HL-60 (cell line): ENCODE data around the gene USF2.

Source experiments
- CTCF ChIP-seq: IDR thresholded peaks from one replicate; pipeline ENCODE4 v1.5.1; 2011; ENCODE audit warnings: low read length, control low read depth, inconsistent platforms; ENCODE audit not compliant: insufficient read depth
- POLR2AphosphoS5 ChIP-seq: IDR thresholded peaks from 2 replicates; pipeline ENCODE4 v1.6.1; 2012; ENCODE audit warnings: low read depth

GRCh38 chr19:35311901-35312665 lies 43.3 kb downstream of the USF2 start:
- no peak for TF ChIP-seq CTCF
- TF ChIP-seq POLR2AphosphoS5, result no peak
